HepG2 (cell line): ENCODE measurements around the gene SYT7. TPM values are rescaled to one million over a fixed set of nuclear protein-coding genes. Genes with fewer than 3 reads are reported as not detected.

ENCODE experiments used
- ATAC-seq: fragments of 200-7000 bp; cut with Tn5 transposase; 3 replicates; pipeline ENCODE4 v1.9.1; 2020; ENCODE audit warnings: mild to moderate bottlenecking, moderate library complexity
- BruUV-seq: library from RNA; stranded (reverse); fragments of 400-500 nt; replicated peaks from 2 replicates; lab custom pipeline; 2021; lab: Mats Ljungman, UMichigan
- CTCF ChIA-PET: fragments of 300-600 bp; formaldehyde crosslinking; extraction: SDS; loops from one replicate; lab custom pipeline; 2021; ENCODE audit warnings: low total read pairs, inconsistent platforms, low intra/inter-chr PET ratio; lab: Yijun Ruan, JAX
- POLR2A ChIA-PET: fragments of 350-600 bp; sonication (Branson Sonifier 250); formaldehyde crosslinking; loops from one replicate; lab custom pipeline; 2020; ENCODE audit warnings: antibody characterized with exemption, inconsistent platforms; lab: Yijun Ruan, JAX
- DNase-seq: peaks from one replicate; pipeline ENCODE4 v3.0.0-alpha.2; 2015; ENCODE audit warnings: low spot score
- FAIRE-seq: peaks from 3 replicates; lab custom pipeline; 2011; peaks lifted over from hg19 to GRCh38; lab: Jason Lieb, UNC
- H2AFZ ChIP-seq: one replicate; pipeline ENCODE4 v1.6.1; 2011; ENCODE audit warnings: low read length, inconsistent platforms
- H3K27ac ChIP-seq: fragments of 300-600 bp; 3 replicates; pipeline ENCODE4 v1.8.0; 2011; ENCODE audit warnings: mixed run types, mild to moderate bottlenecking, mixed read lengths, low read length, inconsistent platforms; ENCODE audit not compliant: insufficient read depth; ENCODE audit errors: extremely low read length
- H3K27me3 ChIP-seq, 2 experiments: fragments of 200-600 bp in 1 of 2; 2 replicates in 1 of 2; 3 replicates in 1 of 2; pipeline versions ENCODE4 v1.6.0 to v1.8.0; 2011; ENCODE audit warnings: low read length in 2 of 2, mild to moderate bottlenecking in 2 of 2, moderate library complexity in 2 of 2, inconsistent platforms in 1 of 2; ENCODE audit not compliant: insufficient read depth in 2 of 2, control insufficient read depth in 1 of 2
- H3K36me3 ChIP-seq, 2 experiments: fragments of 200-600 bp in 1 of 2; replicated peaks in 1 of 2; 2 replicates in 1 of 2; 3 replicates in 1 of 2; pipeline versions ENCODE4 v1.5.1 to v1.8.0; 2011; ENCODE audit warnings: low read length in 2 of 2, inconsistent platforms in 1 of 2; ENCODE audit not compliant: insufficient read depth in 2 of 2, control insufficient read depth in 1 of 2
- H3K4me1 ChIP-seq: 2 replicates; pipeline ENCODE4 v1.5.1; 2012; ENCODE audit warnings: low read length, inconsistent platforms; ENCODE audit not compliant: insufficient read depth
- H3K4me2 ChIP-seq: 2 replicates; pipeline ENCODE4 v1.6.0; 2011; ENCODE audit warnings: low read depth, low read length, inconsistent platforms
- H3K4me3 ChIP-seq, 3 experiments: fragments of 200-600 bp in 1 of 3; sonication (generic), shearing (Covaris generic) in 1 of 3; replicated peaks in 1 of 3; 2 replicates each; pipeline ENCODE4 v1.5.1; 2011 to 2016; ENCODE audit warnings: low read length in 3 of 3, inconsistent platforms in 2 of 3, low read depth in 2 of 3, mild to moderate bottlenecking in 2 of 3, control low read depth in 1 of 3, mixed read lengths in 1 of 3; ENCODE audit not compliant: insufficient read depth in 1 of 3
- H3K79me2 ChIP-seq: one replicate; pipeline ENCODE4 v1.6.1; 2011; ENCODE audit warnings: low read length, inconsistent platforms; ENCODE audit not compliant: insufficient read depth
- H3K9ac ChIP-seq: 2 replicates; pipeline ENCODE4 v1.6.0; 2011; ENCODE audit warnings: mild to moderate bottlenecking, low read depth, low read length, inconsistent platforms; ENCODE audit not compliant: insufficient read depth
- H3K9me3 ChIP-seq: 2 replicates; pipeline ENCODE4 v1.5.1; 2012; ENCODE audit warnings: mild to moderate bottlenecking, low read length
- H4K20me1 ChIP-seq: 2 replicates; pipeline ENCODE4 v1.6.0; 2011; ENCODE audit warnings: inconsistent platforms, mild to moderate bottlenecking, low read length, moderate library complexity; ENCODE audit not compliant: insufficient read depth
- ATF2 ChIP-seq: sonication (generic); formaldehyde crosslinking; IDR thresholded peaks from 2 replicates; pipeline ENCODE4 v1.4.0; 2020; ENCODE audit warnings: missing genetic modification reagents
- CREB3 ChIP-seq: sonication (generic); formaldehyde crosslinking; IDR thresholded peaks from 2 replicates; pipeline ENCODE4 v1.5.0; 2020; ENCODE audit warnings: missing genetic modification reagents
- PAXIP1 ChIP-seq: sonication (generic); formaldehyde crosslinking; conservative IDR thresholded peaks from 2 replicates; pipeline ENCODE4 v1.4.0; 2020; ENCODE audit warnings: mild to moderate bottlenecking, missing genetic modification reagents, moderate library complexity
- THRA ChIP-seq: sonication (generic); formaldehyde crosslinking; IDR thresholded peaks from 2 replicates; pipeline ENCODE4 v1.4.0; 2020; ENCODE audit warnings: missing genetic modification reagents, borderline replicate concordance
- ZHX2 ChIP-seq, 2 experiments: sonication (generic) in 1 of 2; formaldehyde crosslinking in 1 of 2; IDR thresholded peaks; 2 replicates each; pipeline versions ENCODE4 v1.6.1 to v1.9.0; 2014 to 2022; ENCODE audit warnings: antibody characterized with exemption in 1 of 2, borderline replicate concordance in 1 of 2, inconsistent platforms in 1 of 2, low read depth in 1 of 2, missing genetic modification reagents in 1 of 2
- ZNF20 ChIP-seq: sonication (generic); formaldehyde crosslinking; IDR thresholded peaks from 2 replicates; pipeline ENCODE4 v1.4.0; 2020; ENCODE audit warnings: mild to moderate bottlenecking, moderate library complexity, missing genetic modification reagents
- ZNF230 ChIP-seq: sonication (generic); formaldehyde crosslinking; IDR thresholded peaks from 2 replicates; pipeline ENCODE4 v1.4.0; 2020; ENCODE audit warnings: mild to moderate bottlenecking, missing genetic modification reagents
- ZNF790 ChIP-seq: sonication (generic); formaldehyde crosslinking; IDR thresholded peaks from 2 replicates; pipeline ENCODE4 v1.8.0; 2022; ENCODE audit warnings: missing genetic modification reagents, mild to moderate bottlenecking, borderline replicate concordance
- WGBS: methylation state at CpG from one replicate; pipeline ENCODE4 v1.1.6; 2017; ENCODE audit warnings: low lambda C conversion rate; 5-methylcytosine and 5-hydroxymethylcytosine counted together
- in situ Hi-C: cut with HindIII; loops from 2 replicates; pipeline ENCODE4 v1.10.0; 2017; ENCODE audit warnings: low pct_unique_long_range_greater_than_20kb; ENCODE audit not compliant: extremely low pct_ligation_motif_present
- intact Hi-C: fragments of 100-400 bp; cut with micrococcal nuclease; formaldehyde crosslinking; loops from one replicate; pipeline ENCODE4 v1.10.0; 2022; ENCODE audit not compliant: unreplicated experiment
- polyA plus RNA-seq, 8 experiments: library from polyadenylated mRNA; depleted of rRNA in 3 of 8; stranded (reverse) in 7 of 8; unstranded in 1 of 8; fragments of >200 nt; fragmentation: Illumina TruSeq in 4 of 8; extraction: Trizol in 4 of 8; gene quantifications; 2 replicates each; pipeline versions ENCODE4 v1.2.1 to v1.2.3, GENCODE V29; 2011 to 2016; ENCODE audit warnings: low read depth in 4 of 8, missing spikeins in 1 of 8, mixed read lengths in 1 of 8; ENCODE audit not compliant: insufficient read depth in 1 of 8
- total RNA-seq, 5 experiments: library from RNA; depleted of rRNA; stranded (reverse); fragments of >200 nt; fragmentation: Illumina TruSeq; extraction: Trizol; gene quantifications; 2 replicates each; pipeline ENCODE4 v1.2.3, GENCODE V29; 2016; ENCODE audit warnings: low read depth in 1 of 5

SYT7 gene
- total and polyA plus RNA-seq, 2 of the 13 experiments (the other 11 are each of a cell fraction or from before 2014, with no cell fraction given), result 1.4 to 4.4 TPM

- TF ChIP-seq ZHX2 (IDR thresholded peaks at IDR 0.05; ENCODE audit: low read depth), result no peak
- no peak for TF ChIP-seq ZHX2 (CRISPR knock-in tag; IDR thresholded peaks at IDR 0.05; ENCODE audit: borderline replicate concordance)
These were observed 31.7 kb downstream of the SYT7 start (continued) for GRCh38 chr11:61549177-61549576.

GRCh38 chr11:61547246-61547645 is 33.6 kb downstream of the SYT7 start:
- DNase-seq (no peak), FAIRE-seq (no peak), ATAC-seq (no peak)
- Histone ChIP-seq H3K27me3 (no peaks in the 10 kb centered on the region), H4K20me1 (no peaks in the 10 kb centered on the region), H3K27ac (no peak overlapping the region), H3K9me3 (no peaks in the 10 kb centered on the region), H3K79me2 (no peaks in the 10 kb centered on the region), H3K4me1 (peaks cover 15% of the 10 kb centered on the region), H3K9ac (no peak overlapping the region), H3K36me3 (no peaks in the 10 kb centered on the region), H3K4me2 (no peak overlapping the region), H2AFZ (no peak overlapping the region), H3K4me3 (no peak overlapping the region)
- in situ Hi-C loops (no loop called here), intact Hi-C loops (no loop called here)
- no TSS peak for BruUV-seq
- ChIA-PET CTCF (no interaction called here), POLR2A (no interaction called here)
- 72% methylated on average over 19 of the region's 19 CpGs for WGBS
- no peak for TF ChIP-seq THRA (CRISPR knock-in tag)
- TF ChIP-seq CREB3 (CRISPR knock-in tag), result no peak
- no peak for TF ChIP-seq ATF2 (CRISPR knock-in tag)
- no peak for TF ChIP-seq ZNF20 (CRISPR knock-in tag)
- no peak for TF ChIP-seq PAXIP1 (CRISPR knock-in tag)
- no peak for TF ChIP-seq ZNF790 (CRISPR knock-in tag)
- TF ChIP-seq ZNF230, result no peak
